Activated T-cell treated with anti-CD3 and anti-CD28 coated beads for 48 hours (primary cell): Measurements from ENCODE around the gene SCCPDH.
A peak's percentile ranks its signal among the peaks of the same experiment; 100 is the strongest.
"Not testable (repeated sequence)": the region's sequence is repeated elsewhere in the genome, so short reads cannot be mapped to it uniquely, and the experiment has no call there.

ENCODE experiments used
- DNase-seq: peaks from one replicate; pipeline ENCODE4 v3.0.0-alpha.2; 2020; ENCODE audit warnings: low read depth

Gene SCCPDH

DNA sequence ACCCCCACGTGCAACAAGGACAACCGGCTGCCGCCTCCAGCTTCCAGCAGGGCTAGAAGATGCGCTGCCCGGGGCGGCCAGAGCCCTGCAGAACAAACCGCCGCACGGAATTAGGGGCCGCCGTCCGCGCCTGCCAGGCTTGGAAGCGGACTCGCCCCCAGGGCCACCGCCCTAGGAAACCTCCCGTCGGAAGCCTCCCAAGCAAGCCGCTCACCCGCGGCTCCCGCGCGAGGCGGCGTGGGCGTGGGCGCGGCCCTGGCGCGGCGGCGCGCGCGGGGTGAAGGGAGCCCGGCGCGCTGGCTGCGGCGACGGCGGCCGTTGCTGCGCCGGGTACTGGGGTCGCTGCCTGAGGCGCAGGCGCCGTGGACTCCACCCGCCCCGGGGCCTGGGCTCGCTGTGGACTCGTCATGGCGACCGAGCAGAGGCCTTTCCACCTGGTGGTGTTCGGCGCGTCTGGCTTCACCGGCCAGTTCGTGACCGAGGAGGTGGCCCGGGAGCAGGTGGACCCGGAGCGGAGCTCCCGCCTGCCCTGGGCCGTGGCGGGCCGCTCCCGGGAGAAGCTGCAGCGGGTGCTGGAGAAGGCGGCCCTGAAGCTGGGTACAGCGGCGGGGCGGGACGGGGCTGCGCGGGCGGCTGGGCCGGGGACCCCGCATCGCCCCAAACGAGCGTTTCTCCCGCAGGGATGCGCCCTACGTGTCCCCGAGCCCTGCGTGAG lies at the start of gene SCCPDH:
Gene SCCPDH (plus strand): TSS at position 394 of the 715 bp plus-strand sequence. CDS start 14 bp downstream, at position 408.
- peak; percentile 75 for DNase-seq

DNA sequence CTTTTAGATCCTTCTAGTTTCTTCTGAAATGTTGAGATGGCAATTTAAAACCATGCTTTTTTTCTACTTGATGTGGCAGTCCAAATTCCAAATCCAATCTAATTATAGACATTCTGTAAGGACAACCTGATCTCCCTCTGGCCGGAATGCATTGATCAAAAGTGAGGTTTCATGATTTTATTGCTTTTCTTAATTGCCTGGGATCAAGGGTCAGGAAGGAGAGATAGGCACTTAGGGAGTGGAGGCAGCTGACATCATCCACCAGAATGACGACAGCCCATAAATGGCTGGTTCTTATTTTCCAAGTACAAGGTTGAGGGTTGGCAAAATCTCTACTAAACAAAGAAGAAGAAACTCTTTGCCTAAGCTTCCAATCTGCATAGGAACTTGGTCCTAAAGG lies 46.4 kb upstream of the SCCPDH start:
- DNase-seq, result no peak

- DNase-seq, result no peak
These were observed 45.1 kb upstream of the SCCPDH start for GRCh38 chr1:246678816-246679793.

GRCh38 chr1:246679794-246680177 lies 44.4 kb upstream of the SCCPDH start:
- no peak for DNase-seq

DNA sequence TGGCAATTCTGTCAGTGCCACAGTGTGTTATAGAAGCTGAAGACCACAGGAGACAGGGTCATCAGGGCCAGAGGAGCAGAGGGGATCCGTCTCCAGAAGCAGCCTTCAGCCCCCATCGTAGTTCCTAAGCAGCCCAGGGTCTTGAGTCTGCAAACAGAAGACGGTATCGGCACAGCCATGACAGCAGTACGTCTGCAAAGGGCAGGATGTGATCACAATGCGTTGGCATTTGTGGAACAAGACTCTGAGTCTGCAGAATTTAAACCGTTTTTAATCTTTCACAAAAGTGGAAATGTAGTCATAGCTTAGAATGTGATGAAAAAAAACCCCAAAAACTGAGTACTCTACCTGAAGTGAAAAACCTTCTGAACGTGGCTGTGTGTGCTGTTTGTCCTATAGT lies 44.0 kb upstream of the SCCPDH start:
- no peak for DNase-seq

- no peak for DNase-seq
These were observed 43.5 kb upstream of the SCCPDH start for GRCh38 chr1:246680696-246681130.

DNA sequence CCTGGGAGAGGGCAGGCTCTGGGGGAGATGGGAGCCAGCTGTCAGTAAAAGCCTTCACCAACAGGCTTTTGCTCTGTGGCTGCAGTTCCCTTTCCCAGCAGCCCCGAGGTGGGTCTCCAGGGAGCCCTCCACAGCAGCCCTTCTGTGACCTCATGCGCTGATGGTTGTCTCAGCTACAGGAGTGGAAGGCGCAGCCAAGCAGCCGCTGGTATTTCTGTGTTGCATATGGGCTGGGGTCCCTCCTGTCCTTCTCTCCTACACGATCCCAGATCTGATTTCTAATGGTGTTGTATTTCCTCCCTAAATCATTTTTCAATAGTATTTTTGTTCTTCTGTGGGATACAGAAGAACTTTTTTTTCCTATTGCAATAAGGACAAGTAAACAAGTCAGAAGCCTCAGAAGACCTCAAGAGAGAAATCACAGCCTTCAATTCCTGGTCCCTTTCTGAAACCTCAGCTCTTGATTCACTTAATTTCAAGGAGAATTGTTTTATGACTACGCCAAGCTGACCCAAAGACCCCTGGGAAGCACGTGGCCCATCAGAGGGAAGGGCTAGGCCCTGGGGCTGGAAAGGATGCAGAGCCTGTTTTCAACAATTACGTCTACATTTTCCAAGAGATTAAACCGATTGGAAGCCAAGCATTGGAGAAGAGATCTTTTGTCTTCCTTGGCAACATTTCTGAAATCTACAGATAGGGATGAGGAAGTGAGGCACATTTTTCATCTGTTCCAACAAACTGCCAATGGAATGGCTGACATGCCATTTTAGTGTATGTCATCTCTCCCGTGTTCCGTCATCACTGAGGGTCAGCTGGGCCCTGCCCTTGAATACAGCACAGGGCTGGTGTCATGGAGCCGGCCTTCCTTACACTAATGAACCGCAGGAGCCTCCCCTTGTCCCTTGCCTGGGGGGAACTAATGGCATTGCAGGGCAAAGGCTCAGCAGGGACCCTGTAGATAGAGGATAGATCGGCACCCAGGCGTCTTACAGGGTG lies 42.0 kb upstream of the SCCPDH start:
- DNase-seq, result no peak

DNA sequence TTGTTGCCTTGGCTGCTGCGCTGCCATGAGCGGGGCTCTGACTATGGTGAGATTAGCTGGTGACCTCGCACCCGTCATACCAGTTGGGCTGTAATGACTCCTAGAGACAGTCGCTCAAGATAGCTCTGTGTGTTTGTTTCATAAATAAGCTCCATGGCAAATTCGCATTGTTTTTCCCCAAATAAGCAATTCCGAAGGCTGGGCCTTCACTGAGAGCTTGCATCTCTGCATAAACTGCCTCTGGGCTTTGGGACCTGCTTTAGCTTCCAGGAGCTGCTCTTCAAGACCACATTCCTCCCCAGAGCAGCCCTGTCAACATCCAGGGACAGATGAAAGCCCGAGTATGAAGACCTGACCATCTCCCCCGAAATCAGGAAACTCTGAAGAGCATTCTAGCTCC lies 40.7 kb upstream of the SCCPDH start:
- no peak for DNase-seq

DNA sequence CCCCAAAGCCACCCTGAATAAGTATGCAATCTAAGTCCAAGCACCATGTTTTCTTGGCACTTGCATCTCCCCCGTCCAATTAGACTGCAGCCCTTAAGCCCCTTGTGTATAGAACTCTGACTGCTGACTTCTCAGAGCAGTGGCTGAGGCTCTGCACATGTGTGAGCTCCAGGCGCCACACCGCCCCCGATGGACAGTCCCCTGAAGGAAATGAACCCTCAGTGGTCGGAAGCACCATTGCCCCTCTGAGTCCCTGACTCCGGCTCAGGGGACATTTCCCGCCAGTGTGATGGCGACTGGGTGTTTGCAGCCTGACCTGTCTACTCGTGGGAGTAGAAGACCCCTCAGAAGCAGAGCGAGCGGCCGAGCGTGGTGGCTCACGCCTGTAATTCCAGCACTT lies 37.2 kb upstream of the SCCPDH start:
- no peak for DNase-seq

DNA sequence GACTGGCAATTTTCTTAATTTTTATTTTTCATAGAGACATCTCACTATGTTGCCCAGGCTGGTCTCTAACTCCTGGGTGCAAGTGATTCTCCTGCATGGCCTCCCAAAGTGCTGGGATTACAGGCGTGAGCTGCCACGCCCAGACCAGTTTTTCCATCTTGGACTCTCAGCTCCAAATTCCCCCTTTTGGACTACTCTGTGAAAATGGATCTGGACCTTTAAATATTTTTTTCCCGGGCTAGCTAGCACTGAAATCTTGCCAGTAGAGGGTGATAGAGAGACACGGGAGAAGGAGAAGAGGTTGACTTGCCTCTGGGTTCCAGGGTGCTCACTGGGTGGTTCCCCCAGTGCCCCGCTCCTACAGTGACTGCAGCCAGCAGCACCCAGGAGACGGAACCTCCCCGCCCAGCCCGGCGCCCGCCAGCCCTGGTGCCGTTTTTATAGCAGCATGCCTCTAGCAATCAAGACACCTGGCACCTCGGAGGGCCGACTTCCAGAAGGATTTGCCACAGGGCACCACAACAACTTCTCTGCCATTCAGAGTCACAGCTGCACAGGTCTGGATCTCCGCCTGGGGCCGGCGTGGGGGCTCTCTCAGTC lies 34.7 kb upstream of the SCCPDH start:
- peak; percentile 27 for DNase-seq

GRCh38 chr1:246690100-246690499 lies 34.1 kb upstream of the SCCPDH start:
- no peak for DNase-seq

GRCh38 chr1:246691622-246692495 lies 32.4 kb upstream of the SCCPDH start:
- no peak for DNase-seq

- DNase-seq, result not testable (repeated sequence)
These were observed 29.9 kb upstream of the SCCPDH start for GRCh38 chr1:246694213-246694895.

DNA sequence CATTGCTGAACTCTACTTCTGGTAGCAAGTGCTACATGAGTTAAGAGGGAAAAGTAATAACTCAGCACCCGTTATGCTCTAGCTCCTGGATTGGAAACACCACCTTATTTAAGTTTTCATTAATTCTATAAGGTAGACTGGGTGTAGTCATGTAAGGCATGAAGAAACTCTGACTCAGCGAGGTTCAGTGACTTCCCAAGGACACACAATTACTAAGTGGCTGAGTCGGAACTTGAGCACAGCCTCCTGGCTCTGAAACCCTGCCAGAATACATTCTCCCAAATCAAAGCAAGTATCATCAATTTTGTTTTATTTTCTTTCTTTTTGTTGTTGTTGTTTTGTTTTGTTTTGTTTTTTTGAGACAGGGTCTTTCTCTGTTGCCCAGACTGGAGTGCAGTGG lies 29.1 kb upstream of the SCCPDH start:
- DNase-seq, result no peak

GRCh38 chr1:246695666-246696065 lies 28.5 kb upstream of the SCCPDH start:
- DNase-seq, result no peak

DNA sequence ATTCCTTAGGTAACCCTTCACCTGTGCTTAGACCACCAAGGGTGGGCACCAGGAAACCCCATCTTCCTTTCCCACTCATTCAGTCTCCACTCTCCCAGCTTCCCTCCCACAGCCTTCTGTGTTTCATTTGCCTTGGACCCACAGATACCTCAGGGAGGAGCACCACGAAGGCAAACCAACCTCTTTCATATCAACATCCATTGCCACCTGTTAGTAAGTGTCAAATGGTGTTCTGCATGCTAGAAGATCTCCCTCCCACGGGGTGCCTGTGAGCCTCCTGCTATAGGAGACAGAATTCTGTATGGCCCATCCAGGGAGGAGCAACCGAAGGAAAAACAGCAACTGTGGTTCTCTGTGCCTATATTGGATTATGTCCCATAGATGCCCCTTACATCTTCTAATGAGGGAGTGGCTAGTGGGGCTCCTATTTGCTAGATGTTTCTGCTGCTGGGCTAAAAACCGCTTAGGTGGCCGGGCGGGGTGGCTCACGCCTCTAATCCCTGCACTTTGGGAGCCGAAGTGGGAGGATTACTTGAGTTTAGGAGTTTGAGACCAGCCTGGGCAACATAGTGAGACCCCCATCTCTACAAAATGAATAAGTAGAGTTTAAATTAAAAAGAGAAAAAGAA lies 25.6 kb upstream of the SCCPDH start:
- DNase-seq, result no peak

DNA sequence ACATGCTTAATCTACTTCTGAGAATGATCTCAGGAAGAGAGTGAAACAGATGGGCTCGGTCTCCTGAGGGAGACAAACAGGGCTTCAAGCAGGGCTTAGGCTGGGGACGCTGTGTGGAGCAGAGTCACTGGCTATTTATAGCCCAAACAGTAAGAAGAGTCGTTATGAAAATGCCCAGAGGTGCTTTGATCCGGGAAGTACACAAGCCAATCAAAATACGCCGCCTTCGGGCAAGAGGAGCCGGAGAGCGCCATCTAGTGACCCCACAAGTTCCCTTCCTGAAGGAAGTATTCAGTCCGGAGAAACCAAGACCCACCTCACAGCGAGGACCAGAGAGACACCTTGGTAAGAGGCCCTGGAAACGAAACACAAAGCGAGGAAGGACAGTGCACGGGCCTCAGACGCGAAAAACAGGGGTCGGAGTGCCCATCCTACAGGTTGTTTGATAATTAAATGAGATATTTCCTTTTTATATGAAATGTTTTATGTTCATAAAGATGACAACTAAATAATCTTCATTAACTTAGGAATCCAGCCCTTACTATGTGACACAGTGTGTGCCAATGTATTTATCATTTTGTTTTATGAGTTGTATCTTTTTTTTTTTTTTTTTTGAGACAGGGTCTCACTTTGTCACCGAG lies 25.0 kb upstream of the SCCPDH start:
- peak; percentile 76 for DNase-seq

- no peak for DNase-seq
These were observed 20.6 kb upstream of the SCCPDH start for GRCh38 chr1:246703581-246703980.

- no peak for DNase-seq
These were observed 18.8 kb upstream of the SCCPDH start for GRCh38 chr1:246705368-246705767.
